ENCODE data around the gene SEZ6L2.

Gene SEZ6L2

GRCh38 chr16:29909391-29909790 is 10.0 kb upstream of the SEZ6L2 start:
- no peak for DNase-seq (ENCODE audit: low read depth)
- TF ChIP-seq CTCF (IDR thresholded peaks at IDR 0.05; ENCODE audit: insufficient read depth, low read depth, low read length, missing control alignments) = no peak
- H3K4me3 ChIP-seq (ENCODE audit: low read depth, low read length) = no peak overlapping the region

- TF ChIP-seq CTCF (IDR thresholded peaks at IDR 0.05; ENCODE audit: insufficient read depth, low read depth, low read length, missing control alignments) = no peak
- H3K4me3 ChIP-seq (ENCODE audit: low read depth, low read length) = no peak overlapping the region
- DNase-seq (ENCODE audit: low read depth) = no peak
Observed at GRCh38 chr16:29908719-29909220, 9.4 kb upstream of the SEZ6L2 start.

GRCh38 chr16:29907973-29908372 is 8.6 kb upstream of the SEZ6L2 start:
- no peak for TF ChIP-seq CTCF (IDR thresholded peaks at IDR 0.05; ENCODE audit: insufficient read depth, low read depth, low read length, missing control alignments)
- H3K4me3 ChIP-seq (ENCODE audit: low read depth, low read length) = no peak overlapping the region
- DNase-seq (ENCODE audit: low read depth) = no peak

- H3K4me3 ChIP-seq (ENCODE audit: low read depth, low read length) = no peak overlapping the region
- no peak for DNase-seq (ENCODE audit: low read depth)
- TF ChIP-seq CTCF (IDR thresholded peaks at IDR 0.05; ENCODE audit: insufficient read depth, low read depth, low read length, missing control alignments) = no peak
Observed at GRCh38 chr16:29906520-29907244, 7.3 kb upstream of the SEZ6L2 start.

GRCh38 chr16:29905668-29906067 is 6.3 kb upstream of the SEZ6L2 start:
- H3K4me3 ChIP-seq (ENCODE audit: low read depth, low read length) = no peak overlapping the region
- DNase-seq (ENCODE audit: low read depth) = no peak
- no peak for TF ChIP-seq CTCF (IDR thresholded peaks at IDR 0.05; ENCODE audit: insufficient read depth, low read depth, low read length, missing control alignments)

GRCh38 chr16:29904947-29905346 is 5.6 kb upstream of the SEZ6L2 start:
- no peak for DNase-seq (ENCODE audit: low read depth)
- H3K4me3 ChIP-seq (ENCODE audit: low read depth, low read length) = no peak overlapping the region
- no peak for TF ChIP-seq CTCF (IDR thresholded peaks at IDR 0.05; ENCODE audit: insufficient read depth, low read depth, low read length, missing control alignments)

GRCh38 chr16:29903590-29903989 is 4.2 kb upstream of the SEZ6L2 start:
- no peak for DNase-seq (ENCODE audit: low read depth)
- no peak overlapping the region for H3K4me3 ChIP-seq (ENCODE audit: low read depth, low read length)
- TF ChIP-seq CTCF (IDR thresholded peaks at IDR 0.05; ENCODE audit: insufficient read depth, low read depth, low read length, missing control alignments) = no peak
